Stimulated activated CD4-positive, alpha-beta T cell treated with anti-CD3 and anti-CD28 coated beads, Interleukin-15, amount 100 ng/mL, for 24 hours (primary cell): Measurements from ENCODE around the gene HOXA10.

ENCODE experiments used
- DNase-seq: peaks from one replicate; pipeline ENCODE4 v3.0.0-alpha.2; 2020

HOXA10 gene

DNA sequence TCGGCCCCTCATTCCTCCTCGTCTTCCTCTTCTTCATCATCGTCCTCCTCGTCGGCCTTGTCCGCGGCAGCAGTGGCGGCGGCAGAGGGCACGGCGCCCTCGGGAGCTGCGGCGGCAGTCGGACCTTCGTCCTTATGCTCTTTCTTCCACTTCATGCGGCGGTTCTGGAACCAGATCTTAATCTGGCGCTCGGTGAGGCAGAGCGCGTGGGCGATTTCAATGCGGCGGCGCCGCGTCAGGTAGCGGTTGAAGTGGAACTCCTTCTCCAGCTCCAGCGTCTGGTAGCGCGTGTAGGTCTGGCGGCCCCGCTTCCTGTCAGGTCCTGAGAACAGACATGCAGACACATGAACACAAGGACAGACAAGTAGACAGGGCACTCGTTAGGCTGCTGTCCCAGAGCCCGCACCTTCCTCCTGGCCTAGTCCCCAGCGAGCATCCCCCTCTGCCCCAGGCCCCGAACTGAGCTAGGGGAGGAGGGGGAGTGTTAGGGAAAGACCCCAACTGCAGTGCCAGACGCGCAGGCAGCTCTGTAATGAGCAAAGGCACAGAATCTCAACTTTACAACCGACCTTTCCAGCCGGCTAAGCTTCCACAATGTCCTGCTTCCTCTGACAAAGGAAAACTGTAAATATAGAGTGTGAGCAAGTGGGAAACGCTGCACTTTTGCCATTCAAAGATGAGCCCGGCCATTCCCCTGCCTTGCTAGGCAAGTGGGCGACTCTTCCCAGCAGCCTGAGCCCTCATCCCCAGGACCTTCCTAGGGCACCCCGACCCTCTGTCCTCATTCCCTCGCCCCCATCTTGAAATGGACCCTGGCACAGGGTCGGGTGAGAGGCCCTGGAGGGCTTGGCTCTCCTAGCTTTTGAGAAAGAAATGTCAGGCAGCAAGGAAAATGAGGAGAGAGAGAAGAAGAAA lies 19.0 kb downstream of the HOXA10 start:
- DNase-seq, result peak; percentile 69

DNA sequence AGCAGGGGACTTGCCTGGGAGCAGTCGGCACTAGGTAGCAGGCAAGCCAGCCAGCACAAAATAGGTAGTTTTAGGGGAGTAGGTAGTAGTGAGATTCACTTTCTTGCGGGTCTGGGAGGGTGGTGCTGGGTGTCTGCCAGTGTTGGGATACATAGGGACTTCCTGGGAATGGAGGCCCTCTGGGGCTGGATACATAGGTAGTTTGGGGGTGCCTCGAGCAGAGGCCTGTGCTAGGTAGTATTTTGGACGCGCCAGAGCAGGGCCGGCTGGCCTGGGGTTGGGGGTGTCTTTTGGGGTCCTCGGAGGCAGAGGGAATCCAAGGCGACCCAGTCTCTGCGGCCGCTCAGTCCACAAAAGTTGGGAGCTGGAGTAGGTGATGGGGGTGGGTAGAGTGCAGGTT lies 19.8 kb downstream of the HOXA10 start:
- DNase-seq, result no peak

DNA sequence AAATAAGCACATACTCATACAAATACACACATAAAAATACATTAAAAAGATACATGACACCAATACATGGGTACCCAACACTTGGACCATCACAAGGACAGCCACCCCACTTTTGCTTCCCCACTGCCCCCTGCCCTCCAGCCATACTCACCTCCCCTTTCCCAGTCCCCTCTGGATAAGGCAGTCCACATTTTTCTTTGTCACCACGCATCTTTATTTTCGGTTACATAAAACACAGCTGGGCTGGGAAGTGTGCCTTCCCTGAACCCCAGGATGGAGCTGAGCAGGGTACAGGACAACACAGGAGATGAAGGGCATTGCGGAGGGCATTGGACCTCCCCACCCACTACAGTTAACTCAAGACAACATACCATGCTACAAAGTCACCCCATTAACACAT lies 20.6 kb downstream of the HOXA10 start:
- no peak for DNase-seq

DNA sequence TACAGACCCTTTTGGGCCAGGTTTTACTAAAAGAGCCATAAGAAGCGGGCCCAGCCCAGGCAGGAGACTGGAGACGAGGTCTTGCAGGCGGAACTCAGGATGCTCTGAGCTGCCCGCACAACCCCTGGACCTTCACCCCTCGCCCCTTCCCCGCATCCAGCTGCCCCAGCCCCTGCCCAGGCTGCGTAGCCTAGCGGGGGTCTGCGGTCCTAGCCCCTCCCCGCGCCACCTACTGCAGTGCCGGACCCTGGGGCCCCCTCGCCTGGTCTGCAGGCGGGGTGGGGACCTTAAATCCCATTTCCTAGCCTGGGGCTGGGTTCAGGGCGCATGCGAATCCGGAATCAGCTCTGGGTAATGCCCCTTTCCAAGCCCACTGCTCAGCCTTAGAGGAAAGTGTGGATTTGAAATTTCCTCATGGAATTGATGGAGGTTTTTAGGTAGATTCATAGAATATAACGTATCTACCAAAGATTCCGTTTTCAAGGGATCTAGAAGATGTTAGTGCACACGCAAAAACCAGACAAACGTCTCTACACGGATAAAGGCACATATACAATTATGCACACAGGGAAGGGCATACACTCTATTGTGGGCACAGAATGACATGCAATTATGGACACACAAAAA lies 21.2 kb downstream of the HOXA10 start:
- DNase-seq, result no peak

DNA sequence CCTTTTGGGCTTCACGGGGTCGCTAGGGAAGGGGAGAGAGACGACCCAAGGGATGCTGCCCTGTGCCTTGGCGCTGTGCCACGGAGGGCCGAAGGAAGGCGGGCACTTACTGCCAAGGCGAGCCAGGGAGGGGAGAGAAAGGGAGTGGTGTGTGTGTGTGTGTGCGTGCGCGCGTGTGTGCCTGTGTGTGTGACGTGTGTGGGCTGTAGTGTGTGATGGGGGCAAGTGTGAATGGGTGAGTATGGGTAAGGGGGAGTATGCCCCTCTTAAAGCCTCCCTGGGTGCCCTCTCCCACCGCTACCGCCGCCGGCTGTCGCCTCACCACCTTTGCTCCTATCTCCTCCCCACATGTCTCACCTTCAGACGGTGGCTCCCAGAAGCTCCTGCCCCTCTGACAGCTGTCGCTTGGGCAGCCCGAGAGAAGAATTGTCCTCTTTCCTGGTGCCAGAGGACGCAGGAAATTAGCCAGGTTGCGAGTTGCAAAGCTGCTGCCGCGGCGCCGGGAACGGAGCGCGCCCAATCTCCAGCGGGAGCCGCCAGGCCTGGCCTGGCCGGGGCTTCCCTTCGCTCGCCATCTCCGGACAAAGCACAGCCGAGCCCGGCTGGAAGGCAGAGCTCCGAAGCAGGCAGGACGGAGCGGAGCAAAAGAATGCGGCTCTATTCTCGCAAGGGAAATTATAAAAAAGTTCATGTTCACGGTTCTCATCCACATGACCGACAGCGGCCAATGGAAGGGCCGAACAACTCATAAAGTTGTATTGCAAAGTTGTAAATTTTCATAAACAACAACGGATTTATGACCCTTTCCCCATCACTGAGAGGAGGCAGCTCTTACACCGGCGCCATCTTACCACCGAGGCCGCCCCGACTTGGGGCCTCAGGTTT lies 21.9 kb downstream of the HOXA10 start, which contains the start of gene HOXA3:
HOXA3 (minus strand) TSS at position 653 of the 885 bp plus-strand sequence. CDS start 41,943 bp downstream, outside the sequence.
- DNase-seq, result no peak

DNA sequence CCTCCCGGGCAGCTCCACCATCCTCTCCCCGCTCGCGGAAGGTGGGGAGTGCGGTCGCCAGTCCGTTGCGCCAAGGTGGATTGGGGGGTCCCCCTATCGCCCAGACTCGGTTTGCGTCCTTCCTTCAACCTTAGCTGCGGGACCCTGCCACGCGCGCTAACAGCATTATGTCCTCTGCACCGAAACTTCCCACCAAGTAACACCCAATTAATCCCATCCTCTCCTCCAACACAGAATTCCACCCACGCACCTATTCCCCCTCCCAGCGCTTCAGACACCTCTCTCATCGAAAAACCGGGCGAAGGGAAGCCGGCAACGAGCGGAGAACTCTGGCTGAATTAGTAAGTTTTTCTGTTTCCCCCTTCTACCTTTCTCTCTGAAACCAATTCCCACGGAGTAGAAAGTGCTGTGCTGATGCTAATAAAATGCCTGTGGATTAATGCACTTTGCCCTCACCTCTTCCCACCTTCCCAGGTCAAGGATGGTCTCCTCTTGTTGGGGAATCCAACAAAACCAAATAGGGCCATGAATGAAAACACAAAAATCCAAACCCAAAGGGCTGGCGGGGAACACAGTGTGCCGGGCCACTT lies 22.7 kb downstream of the HOXA10 start:
- no peak for DNase-seq

DNA sequence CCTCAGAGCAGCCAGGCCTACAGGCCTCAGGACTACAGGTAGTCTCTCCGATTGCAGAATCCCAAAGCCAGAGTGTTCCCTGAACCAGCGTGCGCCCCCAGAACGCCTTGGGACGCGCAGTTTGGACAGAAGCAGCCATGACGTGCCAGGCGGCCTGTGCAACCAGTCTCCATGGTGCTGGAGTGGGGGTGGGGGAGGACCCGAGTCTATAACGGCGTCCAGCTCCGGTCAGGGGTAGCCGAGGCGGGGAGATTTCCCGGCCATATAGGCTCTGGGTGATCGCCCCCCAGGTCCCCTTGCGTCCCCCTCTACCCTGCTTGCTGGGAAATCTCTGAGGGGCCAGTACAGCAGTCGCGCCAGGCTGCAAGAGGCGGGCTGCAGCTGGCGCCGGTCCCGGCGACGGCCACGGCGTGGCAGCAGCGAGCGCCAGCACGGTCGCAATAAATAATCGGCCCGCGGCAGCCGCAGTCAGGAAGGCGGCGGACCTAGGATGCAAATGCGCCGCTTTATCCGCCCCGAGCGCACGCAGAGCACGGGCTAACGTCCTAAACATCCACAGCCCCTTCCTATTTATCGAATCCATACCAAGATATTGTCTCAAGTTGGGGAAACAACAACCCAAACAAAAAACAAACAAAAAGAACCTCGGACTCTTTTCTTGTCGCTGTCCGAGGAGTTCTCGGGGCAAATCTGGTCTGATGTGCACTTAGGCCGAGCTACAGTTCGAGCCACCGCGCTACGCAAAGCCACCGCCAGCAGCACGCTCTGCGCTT lies 23.4 kb downstream of the HOXA10 start:
- DNase-seq, result peak; percentile 78

DNA sequence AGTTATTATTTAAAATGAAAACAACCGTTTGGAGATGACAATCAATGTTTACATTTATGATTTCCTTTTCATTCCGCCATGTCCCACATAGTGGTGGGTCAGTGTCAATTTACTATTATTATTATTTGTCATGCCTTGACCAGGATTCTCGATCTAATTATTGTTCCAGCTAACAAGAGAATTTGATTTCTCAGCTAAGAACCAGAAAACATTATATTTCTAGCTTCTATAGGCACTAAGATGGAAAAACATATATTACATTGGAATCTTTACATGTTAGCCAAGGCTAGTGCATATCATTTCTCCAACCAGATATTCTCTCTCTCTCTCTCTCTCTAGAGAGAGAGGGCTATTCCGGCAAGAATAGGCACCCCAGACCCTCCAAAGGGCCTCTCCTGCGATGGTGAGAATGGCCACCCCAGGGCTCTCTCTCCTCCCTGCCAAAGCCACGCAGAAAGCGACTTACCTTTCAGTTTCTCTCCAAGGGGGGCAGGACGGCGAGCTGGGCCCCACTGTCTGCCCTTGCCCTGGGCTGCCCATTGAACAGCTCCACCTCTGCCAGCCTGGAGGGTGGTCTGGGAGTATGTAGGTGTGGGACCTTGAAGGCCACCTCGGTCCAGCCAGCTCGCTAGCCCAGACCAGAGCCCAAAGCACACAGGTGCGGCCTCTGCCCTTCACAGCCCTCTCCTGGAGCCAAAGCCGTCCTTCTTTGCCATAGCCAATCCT lies 24.1 kb downstream of the HOXA10 start:
- DNase-seq, result no peak

DNA sequence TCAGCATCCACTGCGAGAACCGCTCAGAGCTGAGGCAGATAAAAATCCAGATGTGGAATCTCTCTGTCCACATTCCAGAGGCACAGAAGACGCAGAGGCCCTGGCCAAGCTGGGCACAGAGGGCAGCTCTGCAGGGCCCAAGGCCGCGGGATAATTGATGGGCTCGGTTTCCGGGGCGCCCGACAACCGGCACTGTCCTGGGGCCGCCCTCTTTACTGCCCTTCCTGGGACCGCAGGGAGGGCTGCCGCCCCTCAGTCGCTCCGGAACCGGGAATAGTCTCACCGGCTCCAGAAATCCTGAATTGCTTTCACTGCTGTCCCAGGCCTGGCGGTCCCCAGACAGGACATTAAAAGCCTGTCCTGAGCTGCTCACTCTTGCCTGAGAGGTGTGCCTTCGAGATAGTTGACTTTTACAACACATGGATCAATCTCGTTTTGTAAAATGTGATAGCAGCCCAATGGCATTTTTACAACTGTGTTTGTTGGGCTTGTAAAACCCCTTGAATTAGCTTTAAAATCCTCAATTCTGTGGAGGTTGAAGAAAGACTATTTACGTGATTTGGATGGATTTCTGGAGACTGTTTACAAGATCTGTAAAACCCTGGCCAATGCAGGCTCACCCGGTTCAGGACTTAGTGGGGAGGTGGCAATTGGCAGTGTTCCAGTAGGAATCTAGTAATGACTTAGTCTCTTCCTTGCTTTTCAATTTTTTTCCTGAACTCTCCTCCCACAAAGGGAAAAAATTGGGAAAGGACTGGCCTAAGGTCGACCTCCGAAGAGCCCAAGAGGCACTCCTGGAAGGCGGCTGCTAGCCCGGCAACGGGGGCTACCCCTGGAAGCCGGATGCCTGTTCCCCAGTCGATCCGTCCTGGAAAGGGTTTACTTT lies 25.1 kb downstream of the HOXA10 start:
- no peak for DNase-seq

DNA sequence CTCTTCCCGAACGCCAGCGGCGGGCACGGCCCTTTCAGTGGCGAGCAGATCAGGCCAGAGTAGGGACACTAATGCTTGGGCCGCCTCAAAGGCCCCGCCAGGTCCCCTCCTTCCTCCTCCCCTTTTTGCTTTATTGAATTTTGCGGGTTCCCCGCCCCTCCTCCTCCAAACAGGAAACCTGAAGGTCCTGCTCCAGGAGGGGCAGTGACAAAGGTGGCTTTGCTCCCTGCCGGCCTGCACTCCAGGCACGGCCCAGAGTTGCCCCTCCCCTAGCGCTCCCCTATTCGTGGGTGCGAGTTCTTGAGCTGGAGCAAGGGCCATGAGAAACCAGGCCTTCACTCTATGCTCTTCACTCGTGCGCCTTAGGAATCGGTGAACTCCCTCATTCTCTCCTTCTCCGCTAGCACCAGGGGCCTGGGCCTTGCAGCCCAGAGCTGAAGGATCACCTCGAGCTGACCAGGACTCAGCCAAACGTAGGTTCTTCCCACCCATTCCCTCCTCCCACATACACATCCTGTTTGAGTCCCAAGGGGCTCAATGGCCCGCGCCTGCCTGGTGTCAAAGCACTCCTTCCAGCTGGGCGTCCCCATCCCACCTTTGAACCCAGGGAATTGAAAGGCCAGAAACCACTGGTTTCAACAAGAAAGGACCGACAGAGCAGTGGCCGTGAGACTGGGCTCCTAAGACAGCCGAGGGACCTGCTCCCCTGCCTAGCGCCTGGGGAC lies 25.9 kb downstream of the HOXA10 start:
- no peak for DNase-seq

DNA sequence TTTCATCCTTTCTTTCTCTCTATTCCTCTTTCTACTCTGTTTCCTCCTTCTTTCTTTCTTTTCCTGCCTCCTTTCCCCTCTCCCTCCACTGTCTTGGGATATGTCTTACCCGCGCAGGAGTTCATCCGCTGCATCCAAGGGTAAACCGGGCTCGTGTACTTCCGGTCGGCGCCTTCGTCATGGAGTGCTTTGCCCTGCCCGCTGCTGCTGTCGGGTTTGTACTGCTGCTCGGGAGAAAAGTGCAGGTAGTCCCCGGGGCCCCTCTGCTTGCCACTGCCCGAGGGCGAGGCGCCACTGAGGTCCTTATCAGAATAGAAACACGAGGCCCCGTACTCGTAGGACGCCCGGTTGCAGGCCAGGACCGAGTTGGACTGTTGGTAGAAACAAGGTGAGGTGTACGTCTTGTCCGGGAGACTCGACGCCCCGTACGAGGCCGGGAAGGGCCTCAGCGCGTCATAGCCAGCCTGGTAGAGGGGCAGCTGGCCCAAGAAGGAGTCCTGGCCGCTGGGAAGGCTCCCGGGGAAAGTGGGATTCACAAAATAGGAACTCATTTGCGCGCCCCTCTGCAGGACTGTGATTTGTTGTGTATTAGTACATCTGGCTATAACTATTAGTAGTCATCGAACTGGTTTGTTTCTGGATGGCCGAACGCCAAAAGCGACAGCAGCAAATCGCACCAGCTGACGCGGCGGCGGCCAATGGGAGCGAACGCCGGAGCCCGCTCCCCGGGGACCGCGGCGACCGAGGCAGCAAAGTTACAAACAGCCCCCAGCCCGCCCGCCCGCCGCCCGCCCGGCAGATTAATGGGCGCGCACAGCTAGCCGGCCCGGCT lies 26.7 kb downstream of the HOXA10 start, which contains the start of gene HOXA6:
HOXA6 (minus strand) TSS at position 576 of the 832 bp plus-strand sequence; CDS start at position 551, 25 bp downstream.
- DNase-seq, result no peak

DNA sequence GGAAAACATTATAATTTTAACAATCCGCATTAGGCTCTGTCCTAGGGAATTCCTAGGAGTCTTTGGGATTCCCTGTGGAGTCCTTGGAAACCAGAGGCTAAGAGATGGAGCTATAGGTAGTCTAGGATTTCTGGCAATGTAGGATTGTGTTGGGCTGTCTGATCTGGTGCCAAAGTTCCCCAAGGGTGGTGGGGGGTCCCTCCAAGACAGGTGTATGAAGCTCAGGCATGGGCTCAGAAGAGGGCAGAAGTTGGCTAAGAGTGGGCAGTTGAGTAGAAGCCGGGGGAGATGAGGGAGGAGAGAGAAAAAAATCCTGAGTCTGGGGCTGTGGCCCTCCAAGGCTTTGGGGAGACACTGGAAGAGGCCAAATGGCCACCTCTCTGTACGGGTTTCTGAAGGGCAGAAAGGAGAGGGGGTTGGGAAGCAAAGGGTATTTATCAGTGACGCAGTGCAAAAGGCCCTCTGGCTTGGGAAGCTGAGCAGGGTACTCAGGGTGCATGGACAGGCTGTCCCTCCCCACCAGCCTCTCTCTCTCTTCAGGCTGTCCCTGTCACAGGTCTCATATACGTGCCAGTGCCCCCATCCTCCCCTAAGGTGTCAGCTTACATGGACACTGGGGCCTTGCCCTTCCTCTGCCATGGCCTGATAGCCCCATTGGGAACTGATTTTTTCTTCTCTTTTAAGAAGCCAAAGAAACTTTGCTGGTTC lies 27.5 kb downstream of the HOXA10 start:
- no peak for DNase-seq

DNA sequence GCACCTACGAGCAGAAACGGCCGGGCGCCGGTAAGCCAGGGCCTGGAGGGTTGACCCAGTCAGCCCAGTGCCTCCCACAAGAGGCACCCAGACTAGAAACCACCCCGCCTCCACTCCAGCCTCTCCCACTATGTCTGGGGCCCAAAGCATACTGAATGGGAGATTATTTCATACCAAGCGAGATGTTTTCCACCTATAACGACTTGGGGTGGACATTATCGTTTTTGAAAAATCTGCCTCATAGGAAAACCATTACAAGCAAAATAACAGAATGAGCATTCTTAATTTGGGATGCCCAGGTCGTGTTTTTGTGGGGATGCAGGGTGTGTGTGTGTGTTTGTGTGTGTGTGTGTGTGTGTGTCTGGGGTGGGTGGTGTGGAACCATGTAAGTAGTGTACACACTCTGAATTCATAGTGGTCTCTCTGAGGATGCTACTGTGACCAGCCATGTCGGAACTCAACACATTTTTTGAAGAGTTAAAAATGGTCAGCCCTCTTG lies 28.2 kb downstream of the HOXA10 start:
- no peak for DNase-seq

DNA sequence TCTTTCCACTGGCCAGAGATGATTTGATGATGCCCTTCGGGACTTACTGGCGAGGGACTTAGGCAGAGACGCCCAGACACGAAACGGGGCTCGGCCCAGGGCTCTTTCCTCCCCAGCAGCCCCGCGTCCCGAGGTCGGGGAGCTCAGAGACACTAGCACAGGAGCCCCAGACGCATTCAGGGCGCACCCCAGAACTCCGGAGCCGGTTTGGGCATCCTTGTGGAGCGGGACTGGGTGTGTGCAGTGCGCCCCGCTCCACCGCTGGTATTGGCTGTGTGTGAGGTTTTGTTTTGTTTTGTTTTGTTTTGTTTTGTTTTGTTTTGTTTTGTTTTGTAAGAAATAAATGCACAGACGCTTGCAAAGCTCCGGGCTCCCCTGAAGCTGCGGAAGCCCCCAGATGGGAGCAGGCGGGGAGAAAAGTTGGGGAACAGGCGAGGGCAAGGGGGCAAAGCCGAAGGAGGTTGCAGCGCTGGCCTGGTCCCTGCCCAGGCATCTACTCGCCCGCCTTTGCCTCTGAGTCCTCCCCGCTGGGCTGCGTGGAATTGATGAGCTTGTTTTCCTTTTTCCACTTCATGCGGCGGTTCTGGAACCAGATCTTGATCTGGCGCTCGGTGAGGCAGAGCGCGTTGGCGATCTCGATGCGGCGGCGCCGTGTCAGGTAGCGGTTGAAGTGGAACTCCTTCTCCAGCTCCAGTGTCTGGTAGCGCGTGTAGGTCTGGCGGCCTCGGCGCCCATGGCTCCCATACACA lies 28.8 kb downstream of the HOXA10 start:
- no peak for DNase-seq

DNA sequence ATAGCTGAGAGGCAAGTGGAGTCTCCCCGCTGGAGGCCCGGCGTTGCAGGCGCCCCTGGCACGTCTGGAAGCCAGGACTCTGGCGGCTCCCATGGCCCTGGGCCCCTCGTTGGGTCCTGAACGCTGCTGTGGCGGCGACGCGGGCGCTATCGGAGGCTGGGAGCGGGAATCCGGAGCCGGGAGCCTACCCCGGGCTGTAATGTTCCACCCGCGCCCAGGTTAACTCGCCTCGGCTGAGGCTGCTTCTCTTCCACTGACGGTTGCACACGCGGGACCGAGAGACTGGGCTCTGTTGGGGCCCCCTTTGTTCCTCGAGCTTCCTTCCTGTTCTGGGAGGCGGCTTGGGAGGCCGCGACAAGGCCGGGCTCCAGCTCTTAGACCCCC lies 29.3 kb downstream of the HOXA10 start:
- DNase-seq, result no peak

DNA sequence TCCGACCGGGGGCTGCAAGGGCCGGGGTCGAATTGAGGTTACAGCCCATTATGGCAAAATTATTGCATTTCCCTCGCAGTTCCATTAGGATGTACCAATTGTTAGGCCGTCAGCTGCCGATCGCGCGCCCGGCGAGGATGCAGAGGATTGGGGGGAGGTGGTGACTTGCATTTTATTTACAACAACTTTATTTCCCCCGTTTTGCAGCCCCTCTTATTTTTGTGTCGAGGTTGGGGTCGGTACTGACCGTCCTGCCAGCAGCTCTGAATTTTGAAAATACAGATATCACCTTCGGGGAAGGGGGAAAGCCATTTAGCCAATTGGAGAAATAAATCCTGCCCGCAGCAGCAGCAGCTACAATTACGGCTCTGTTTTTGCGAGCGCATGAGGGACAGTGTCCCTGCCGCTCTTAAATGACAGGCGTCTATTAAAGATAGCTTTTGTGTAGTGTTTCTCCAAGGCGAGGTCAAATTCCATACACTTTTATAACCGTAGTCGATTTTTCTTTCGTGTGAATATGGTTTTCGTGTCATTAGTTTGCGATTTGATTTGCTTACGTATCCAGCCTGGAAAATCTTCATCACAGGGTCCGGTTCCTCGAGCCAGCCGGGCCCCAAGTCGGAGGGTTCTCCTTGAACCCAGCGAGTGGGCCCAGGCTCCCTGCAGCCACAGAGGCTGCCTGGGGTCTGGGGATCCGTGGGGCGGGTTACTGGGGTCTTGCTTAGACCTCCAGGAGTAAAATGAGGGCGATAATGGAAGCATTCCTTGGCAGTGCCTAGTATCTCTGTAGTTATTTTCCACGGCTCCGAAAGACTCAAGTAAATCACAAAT lies 30.0 kb downstream of the HOXA10 start:
- DNase-seq, result no peak
